Caco-2 (cell line): ENCODE data around the gene UBAP1L. TPM values are rescaled to one million over a fixed set of nuclear protein-coding genes. Genes with fewer than 3 reads are reported as not detected.

Experiments
- BruUV-seq: library from RNA; stranded (reverse); fragments of 400-500 nt; replicated peaks from 2 replicates; lab custom pipeline; 2021; lab: Mats Ljungman, UMichigan
- CTCF ChIA-PET: fragments of 300-600 bp; sonication (Branson Sonifier 250); formaldehyde crosslinking; loops from one replicate; lab custom pipeline; 2022; ENCODE audit warnings: antibody characterized with exemption; lab: Charles Lee
- POLR2A ChIA-PET: fragments of 300-600 bp; sonication (Branson Sonifier 250); formaldehyde crosslinking; loops from one replicate; lab custom pipeline; 2022; ENCODE audit warnings: antibody characterized with exemption; lab: Charles Lee
- DNase-seq, 2 experiments: peaks; one replicate each; pipeline versions ENCODE4 v3.0.0 to v3.0.0-alpha.2; 2020 to 2022
- H3K27me3 ChIP-seq: replicated peaks from 2 replicates; pipeline ENCODE4 v1.6.0; 2011; ENCODE audit warnings: low read length; ENCODE audit not compliant: control insufficient read depth, insufficient read depth
- H3K36me3 ChIP-seq: 2 replicates; pipeline ENCODE4 v1.5.1; 2011; ENCODE audit warnings: low read length; ENCODE audit not compliant: control insufficient read depth, insufficient read depth
- H3K4me1 ChIP-seq: fragments of 250-450 bp; sonication (Bioruptor Pico); 2 replicates; pipeline ENCODE4 v1.5.1; 2020; ENCODE audit warnings: mild to moderate bottlenecking
- H3K4me3 ChIP-seq: 2 replicates; pipeline ENCODE4 v1.5.1; 2011; ENCODE audit warnings: low read depth, mild to moderate bottlenecking, control low read depth, low read length
- H3K9me3 ChIP-seq: fragments of 250-450 bp; sonication (Bioruptor Pico); 2 replicates; pipeline ENCODE4 v1.5.1; 2020; ENCODE audit warnings: mild to moderate bottlenecking, moderate library complexity
- H3K27ac Mint-ChIP-seq: one replicate; pipeline ENCODE4 v1.8.0; 2022; ENCODE audit warnings: mixed read lengths; ENCODE audit not compliant: unreplicated experiment
- H3K27me3 Mint-ChIP-seq: one replicate; pipeline ENCODE4 v1.8.0; 2022; ENCODE audit warnings: mixed read lengths; ENCODE audit not compliant: insufficient read depth, unreplicated experiment
- H3K36me3 Mint-ChIP-seq: one replicate; pipeline ENCODE4 v1.8.0; 2022; ENCODE audit warnings: mild to moderate bottlenecking, mixed read lengths; ENCODE audit not compliant: insufficient read depth, unreplicated experiment
- H3K4me1 Mint-ChIP-seq: one replicate; pipeline ENCODE4 v1.8.0; 2022; ENCODE audit warnings: low read depth, mixed read lengths; ENCODE audit not compliant: unreplicated experiment
- H3K4me3 Mint-ChIP-seq: one replicate; pipeline ENCODE4 v1.8.0; 2022; ENCODE audit warnings: mild to moderate bottlenecking, moderate library complexity, mixed read lengths; ENCODE audit not compliant: unreplicated experiment
- H3K9me3 Mint-ChIP-seq: one replicate; pipeline ENCODE4 v1.8.0; 2022; ENCODE audit warnings: mixed read lengths; ENCODE audit not compliant: unreplicated experiment
- CTCF ChIP-seq, 2 experiments: fragments of 200-600 bp in 1 of 2; IDR thresholded peaks; 1 replicate in 1 of 2; 2 replicates in 1 of 2; pipeline versions ENCODE4 v1.5.1 to v1.8.0; 2011 to 2022; ENCODE audit warnings: antibody characterized with exemption in 1 of 2, control low read depth in 1 of 2, inconsistent platforms in 1 of 2, low read depth in 1 of 2, low read length in 1 of 2, mild to moderate bottlenecking in 1 of 2, moderate library complexity in 1 of 2; ENCODE audit not compliant: insufficient read depth in 1 of 2, severe bottlenecking in 1 of 2, unreplicated experiment in 1 of 2
- intact Hi-C: fragments of 100-400 bp; cut with micrococcal nuclease; formaldehyde crosslinking; loops from one replicate; pipeline ENCODE4 v1.10.0; 2022; ENCODE audit not compliant: unreplicated experiment
- total RNA-seq: library from RNA; stranded (reverse); gene quantifications from 2 replicates; pipeline ENCODE4 v1.2.3, GENCODE V29; 2022

Gene UBAP1L
- total RNA-seq, 1 experiment from 2014 or later = 2.2 TPM

- Mint-ChIP-seq H3K4me1 (peaks cover 25% of the 10 kb centered on the region), H3K9me3 (no peaks in the 10 kb centered on the region), H3K36me3 (peaks cover 9% of the 10 kb centered on the region), H3K27ac (no peak overlapping the region), H3K27me3 (no peaks in the 10 kb centered on the region), H3K4me3 (no peak overlapping the region)
- ChIA-PET POLR2A (no interaction called here), CTCF (interaction anchor here (0.6 to 2.1 kb wide), 7 partner anchors 21 to 49 kb away, joined by 3 to 10 read pairs (median 5); no protein-coding TSS in a partner anchor)
- intact Hi-C loops = no loop called here
- TF ChIP-seq CTCF (IDR thresholded peaks at IDR 0.05; ENCODE audit: insufficient read depth in 1 of 2, low read depth in 1 of 2, low read length in 1 of 2, severe bottlenecking in 1 of 2, unreplicated experiment in 1 of 2) = no peak
- H3K27me3 ChIP-seq = no peaks in the 10 kb centered on the region
- DNase-seq = no peak
- no peaks in the 10 kb centered on the region for H3K36me3 ChIP-seq
- no peaks in the 10 kb centered on the region for H3K9me3 ChIP-seq
- peaks cover 31% of the 10 kb centered on the region for H3K4me1 ChIP-seq
- no peak overlapping the region for H3K4me3 ChIP-seq
- no TSS peak for BruUV-seq
Measured at GRCh38 chr15:65062061-65062460, 52.9 kb downstream of the UBAP1L start.

- Histone ChIP-seq H3K9me3 (no peaks in the 10 kb centered on the region), H3K4me1 (peaks cover 37% of the 10 kb centered on the region), H3K4me3 (no peak overlapping the region), H3K36me3 (no peaks in the 10 kb centered on the region), H3K27me3 (no peaks in the 10 kb centered on the region)
- no peak for TF ChIP-seq CTCF (IDR thresholded peaks at IDR 0.05; ENCODE audit: insufficient read depth in 1 of 2, low read depth in 1 of 2, low read length in 1 of 2, severe bottlenecking in 1 of 2, unreplicated experiment in 1 of 2)
- intact Hi-C loops = no loop called here
- H3K27me3 Mint-ChIP-seq = no peaks in the 10 kb centered on the region
- no peak overlapping the region for H3K4me3 Mint-ChIP-seq
- no peak for DNase-seq
- H3K4me1 Mint-ChIP-seq = peaks cover 31% of the 10 kb centered on the region
- H3K27ac Mint-ChIP-seq = no peak overlapping the region
- H3K9me3 Mint-ChIP-seq = no peaks in the 10 kb centered on the region
- H3K36me3 Mint-ChIP-seq = peaks cover 11% of the 10 kb centered on the region
- ChIA-PET POLR2A (no interaction called here), CTCF (interaction anchor here (0.6 to 1.6 kb wide), 3 partner anchors 23 to 50 kb away, joined by 3 to 4 read pairs (median 4); no protein-coding TSS in a partner anchor)
- no TSS peak for BruUV-seq
Measured at GRCh38 chr15:65060641-65061397, 54.2 kb downstream of the UBAP1L start.

- CTCF ChIA-PET = interaction anchor here (0.6 to 2.2 kb wide), 4 partner anchors 24 to 125 kb away, joined by 3 to 7 read pairs (median 5); partner anchors contain the start of gene CLPX
- H3K4me3 ChIP-seq = no peak overlapping the region
- intact Hi-C loops = no loop called here
- POLR2A ChIA-PET = no interaction called here
- H3K27me3 ChIP-seq = no peaks in the 10 kb centered on the region
- Mint-ChIP-seq H3K9me3 (no peaks in the 10 kb centered on the region), H3K4me3 (no peak overlapping the region), H3K4me1 (peaks cover 32% of the 10 kb centered on the region), H3K36me3 (peaks cover 11% of the 10 kb centered on the region), H3K27me3 (no peaks in the 10 kb centered on the region), H3K27ac (no peak overlapping the region)
- H3K36me3 ChIP-seq = no peaks in the 10 kb centered on the region
- no peak for DNase-seq
- no peaks in the 10 kb centered on the region for H3K9me3 ChIP-seq
- BruUV-seq = no TSS peak
- no peak for TF ChIP-seq CTCF (IDR thresholded peaks at IDR 0.05; ENCODE audit: insufficient read depth in 1 of 2, low read depth in 1 of 2, low read length in 1 of 2, severe bottlenecking in 1 of 2, unreplicated experiment in 1 of 2)
- H3K4me1 ChIP-seq = peaks cover 45% of the 10 kb centered on the region
Measured at GRCh38 chr15:65059931-65060596, 54.9 kb downstream of the UBAP1L start.
